PC-9 (cell line): Measurements from ENCODE around the gene ALK. TPM values are rescaled to one million over a fixed set of nuclear protein-coding genes. Genes with fewer than 3 reads are reported as not detected.

Experiments used
- BruUV-seq: library from RNA; stranded (reverse); fragments of 400-500 nt; replicated peaks from 2 replicates; lab custom pipeline; 2021; lab: Mats Ljungman, UMichigan
- CTCF ChIA-PET: fragments of 300-600 bp; sonication (Branson Sonifier 250); formaldehyde crosslinking; loops from one replicate; lab custom pipeline; 2022; ENCODE audit warnings: antibody characterized with exemption; lab: Charles Lee
- POLR2A ChIA-PET: fragments of 300-600 bp; sonication (Branson Sonifier 250); formaldehyde crosslinking; loops from one replicate; lab custom pipeline; 2022; ENCODE audit warnings: antibody characterized with exemption; ENCODE audit not compliant: unreplicated experiment; lab: Charles Lee
- DNase-seq, 2 experiments: peaks; one replicate each; pipeline versions ENCODE4 v3.0.0 to v3.0.0-alpha.2; 2015 to 2022; ENCODE audit warnings: mixed read lengths in 1 of 2
- H2AFZ ChIP-seq: fragments of 200-600 bp; sonication (generic); 2 replicates; pipeline ENCODE4 v1.8.1; 2017; ENCODE audit warnings: antibody characterized with exemption
- H3F3A ChIP-seq: fragments of 200-600 bp; sonication (generic); 2 replicates; pipeline ENCODE4 v1.8.1; 2017; ENCODE audit warnings: antibody characterized with exemption, mild to moderate bottlenecking, low read depth; ENCODE audit not compliant: insufficient read depth
- H3K27ac ChIP-seq: fragments of 200-600 bp; sonication (generic); 2 replicates; pipeline ENCODE4 v1.6.1; 2016; ENCODE audit warnings: mixed run types
- H3K27me3 ChIP-seq: fragments of 200-600 bp; sonication (generic); 2 replicates; pipeline ENCODE4 v1.6.1; 2016; ENCODE audit warnings: low read depth, mixed run types; ENCODE audit not compliant: insufficient read depth
- H3K36me3 ChIP-seq: fragments of 200-600 bp; sonication (generic); 2 replicates; pipeline ENCODE4 v1.6.1; 2016; ENCODE audit warnings: low read depth, mixed run types
- H3K4me1 ChIP-seq: fragments of 200-600 bp; sonication (generic); replicated peaks from 2 replicates; pipeline ENCODE4 v1.6.1; 2016; ENCODE audit warnings: mixed run types; ENCODE audit not compliant: insufficient read depth
- H3K4me2 ChIP-seq: fragments of 200-600 bp; sonication (generic); 2 replicates; pipeline ENCODE4 v1.6.1; 2017; ENCODE audit warnings: mixed run types
- H3K4me3 ChIP-seq: fragments of 200-600 bp; sonication (generic); 2 replicates; pipeline ENCODE4 v1.6.1; 2016; ENCODE audit warnings: mixed run types
- H3K79me2 ChIP-seq: fragments of 200-600 bp; sonication (generic); 2 replicates; pipeline ENCODE4 v1.6.1; 2017; ENCODE audit warnings: low read depth, mixed run types
- H3K9me2 ChIP-seq: fragments of 200-600 bp; sonication (generic); 2 replicates; pipeline ENCODE4 v1.8.1; 2017; ENCODE audit warnings: mild to moderate bottlenecking; ENCODE audit not compliant: insufficient read depth
- H3K9me3 ChIP-seq: fragments of 200-600 bp; sonication (generic); 2 replicates; pipeline ENCODE4 v1.8.1; 2016; ENCODE audit warnings: low read depth; ENCODE audit not compliant: insufficient read depth
- H4K20me1 ChIP-seq: fragments of 200-600 bp; sonication (generic); 2 replicates; pipeline ENCODE4 v1.8.1; 2017; ENCODE audit not compliant: insufficient read depth
- CTCF ChIP-seq: fragments of 200-600 bp; sonication (generic); conservative IDR thresholded peaks from 2 replicates; pipeline ENCODE4 v1.6.1; 2017; ENCODE audit warnings: mixed run types, antibody characterized with exemption, mild to moderate bottlenecking, moderate library complexity
- EZH2 ChIP-seq: fragments of 200-600 bp; sonication (generic); IDR thresholded peaks from 2 replicates; pipeline ENCODE4 v1.8.0; 2017; ENCODE audit warnings: antibody characterized with exemption, low read depth
- intact Hi-C: fragments of 100-400 bp; cut with micrococcal nuclease; formaldehyde crosslinking; loops from one replicate; pipeline ENCODE4 v1.10.0; 2022; ENCODE audit not compliant: unreplicated experiment
- total RNA-seq: library from RNA; stranded (reverse); gene quantifications from 2 replicates; pipeline ENCODE4 v1.2.3, GENCODE V29; 2021

Gene ALK
- total RNA-seq, 1 experiment from 2014 or later, result not detected

DNA sequence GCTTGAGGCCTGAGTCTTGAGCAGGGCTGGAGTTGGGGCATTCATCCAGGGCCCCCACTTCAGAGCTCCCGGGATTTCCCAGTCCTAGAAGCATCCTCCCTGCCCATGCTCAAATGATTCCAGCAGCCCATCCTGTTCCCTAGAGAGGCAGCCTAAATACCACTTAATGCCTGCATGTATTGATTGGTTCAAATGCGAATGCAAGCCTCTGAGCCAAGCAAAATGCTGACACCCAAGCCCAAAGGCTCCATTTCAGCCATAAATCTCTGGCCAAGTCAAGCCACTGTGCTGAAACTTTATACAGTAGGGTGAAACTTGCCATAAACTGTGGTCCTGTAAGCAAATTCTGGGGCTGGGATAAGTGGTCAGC lies 526.4 kb downstream of the ALK start:
- no TSS peak for BruUV-seq
- ChIA-PET POLR2A (no interaction called here), CTCF (no interaction called here)
- no peaks in the 10 kb centered on the region for H4K20me1 ChIP-seq
- no peak overlapping the region for H3K4me3 ChIP-seq
- DNase-seq, result no peak
- no peaks in the 10 kb centered on the region for H3K9me3 ChIP-seq
- H2AFZ ChIP-seq, result no peak overlapping the region
- H3K36me3 ChIP-seq, result no peaks in the 10 kb centered on the region
- no peak overlapping the region for H3K4me2 ChIP-seq
- no peaks in the 10 kb centered on the region for H3K4me1 ChIP-seq
- H3K27me3 ChIP-seq, result peaks cover 61% of the 10 kb centered on the region
- intact Hi-C loops, result no loop called here
- no peaks in the 10 kb centered on the region for H3K9me2 ChIP-seq
- H3F3A ChIP-seq, result no peaks in the 10 kb centered on the region
- H3K27ac ChIP-seq, result no peak overlapping the region
- H3K79me2 ChIP-seq, result no peaks in the 10 kb centered on the region
- no peak for TF ChIP-seq CTCF
- no peak for TF ChIP-seq EZH2

DNA sequence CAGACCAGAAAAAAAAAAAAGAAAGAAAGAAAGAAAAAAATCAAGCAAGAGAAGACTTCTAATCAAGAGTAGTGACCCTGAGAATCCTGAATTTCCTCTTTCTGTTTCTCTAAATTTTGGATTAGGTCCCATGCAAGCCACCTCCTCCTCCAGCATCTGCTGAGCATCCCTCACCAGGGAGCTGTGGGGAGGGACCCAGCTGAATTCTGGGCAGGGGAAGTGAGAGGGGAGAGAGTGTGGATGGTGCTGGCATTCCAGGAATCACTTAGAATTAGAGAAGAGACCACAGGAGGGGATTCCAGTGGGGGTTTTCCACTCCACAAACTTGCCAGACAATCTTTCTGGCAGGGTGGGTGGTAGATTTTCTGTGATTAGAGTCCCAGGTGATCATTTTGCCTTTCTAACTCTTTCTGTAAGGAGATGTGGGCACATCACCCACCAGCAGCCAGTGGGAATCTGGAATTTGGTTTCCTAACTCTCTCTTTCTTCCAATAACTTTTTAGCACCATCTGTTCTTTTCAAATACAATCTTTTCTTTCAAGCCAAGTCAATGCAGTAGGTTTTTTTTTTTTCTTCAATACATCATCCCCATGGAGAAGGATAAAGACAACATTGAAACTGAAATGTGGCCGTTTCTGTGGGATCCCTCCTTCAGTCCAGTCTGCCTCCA lies 526.9 kb downstream of the ALK start:
- Histone ChIP-seq H3F3A (no peaks in the 10 kb centered on the region), H3K9me3 (no peaks in the 10 kb centered on the region), H3K4me1 (no peaks in the 10 kb centered on the region), H3K27me3 (peaks cover 61% of the 10 kb centered on the region), H3K79me2 (no peaks in the 10 kb centered on the region), H4K20me1 (no peaks in the 10 kb centered on the region), H3K36me3 (no peaks in the 10 kb centered on the region), H2AFZ (no peak overlapping the region), H3K27ac (no peak overlapping the region), H3K4me2 (no peak overlapping the region), H3K9me2 (no peaks in the 10 kb centered on the region), H3K4me3 (no peak overlapping the region)
- no peak for TF ChIP-seq CTCF
- no peak for TF ChIP-seq EZH2
- no TSS peak for BruUV-seq
- ChIA-PET CTCF (no interaction called here), POLR2A (no interaction called here)
- intact Hi-C loops, result no loop called here
- DNase-seq, result no peak

DNA sequence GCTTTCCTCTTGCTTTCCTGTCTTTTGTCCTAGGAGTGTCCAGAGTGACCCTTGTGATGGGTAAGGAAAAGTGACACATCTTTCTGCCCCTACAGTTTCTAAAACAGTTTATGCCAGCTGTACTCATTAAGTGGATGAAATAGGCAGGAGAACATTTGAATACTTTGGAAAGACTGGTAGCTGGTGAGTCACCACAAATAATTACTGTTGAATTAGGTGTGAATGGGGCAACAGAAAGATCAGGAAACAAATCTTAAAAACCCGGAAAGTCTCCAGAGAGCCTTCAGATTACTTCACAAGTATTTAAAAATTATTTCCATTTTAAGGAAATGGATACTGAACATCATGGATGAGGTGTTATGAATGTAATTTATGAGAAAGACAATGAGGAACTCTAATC lies 527.7 kb downstream of the ALK start:
- ChIA-PET CTCF (no interaction called here), POLR2A (no interaction called here)
- Histone ChIP-seq H3K4me1 (no peaks in the 10 kb centered on the region), H3K9me2 (no peaks in the 10 kb centered on the region), H4K20me1 (no peaks in the 10 kb centered on the region), H3K4me3 (no peak overlapping the region), H3K9me3 (no peaks in the 10 kb centered on the region), H2AFZ (no peak overlapping the region), H3K27me3 (peaks cover 61% of the 10 kb centered on the region), H3F3A (no peaks in the 10 kb centered on the region), H3K4me2 (no peak overlapping the region), H3K36me3 (no peaks in the 10 kb centered on the region), H3K27ac (no peak overlapping the region), H3K79me2 (no peaks in the 10 kb centered on the region)
- TF ChIP-seq CTCF (no peak), EZH2 (no peak)
- no TSS peak for BruUV-seq
- DNase-seq, result no peak
- intact Hi-C loops, result no loop called here
